ENCODE data around the gene ADGRL1. TPM values are rescaled to one million over a fixed set of nuclear protein-coding genes. Genes with fewer than 3 reads are reported as not detected.
"Not testable (repeated sequence)": the region's sequence is repeated elsewhere in the genome, so short reads cannot be mapped to it uniquely, and the experiment has no call there.

ADGRL1 gene
- total RNA-seq, 2 experiments from 2014 or later, result 22.2 to 23.9 TPM

DNA sequence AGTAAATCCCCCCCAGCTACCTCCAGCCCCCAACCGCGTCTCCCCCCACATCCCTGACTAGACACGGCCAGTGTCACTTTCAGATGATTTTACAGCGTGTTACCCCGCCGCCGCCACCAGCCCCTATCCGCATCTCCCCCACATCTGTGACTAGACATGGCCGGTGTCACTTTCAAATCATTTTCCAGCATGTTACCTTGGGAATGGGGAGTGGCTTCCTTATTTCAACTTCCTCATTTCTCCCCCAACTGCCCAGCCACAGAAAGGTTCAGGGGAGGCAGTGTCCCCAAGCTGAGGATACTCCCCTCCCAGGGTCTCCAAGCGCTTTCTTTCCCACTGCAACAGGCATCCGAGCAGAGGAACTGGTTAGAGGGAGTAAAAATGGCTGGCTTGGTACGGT lies 18.4 kb downstream of the ADGRL1 start:
- H3K9me3 ChIP-seq (ENCODE audit: control insufficient read depth in 1 of 2, insufficient read depth in 1 of 2, low read length in 2 of 2), result no peaks in the 10 kb centered on the region
- TF ChIP-seq CTCF (IDR thresholded peaks at IDR 0.05), result no peak
- DNase-seq (no peak), ATAC-seq (ENCODE audit: poor library complexity) (no peak)
- Mint-ChIP-seq H3K4me1 (ENCODE audit: low read depth) (peaks cover 21% of the 10 kb centered on the region), H3K27ac (no peak overlapping the region), H3K9me3 (no peaks in the 10 kb centered on the region), H3K36me3 (ENCODE audit: low read depth) (no peaks in the 10 kb centered on the region), H3K4me3 (no peak overlapping the region), H3K27me3 (no peaks in the 10 kb centered on the region)
- ChIA-PET POLR2A (no interaction called here), CTCF (interaction anchor here (1.4 kb wide), 1 partner anchor 50 kb away, joined by 3 read pairs; no protein-coding TSS in a partner anchor)
- intact Hi-C loops (cut with DNase I, micrococcal nuclease), result no loop called here
- H3K27ac ChIP-seq (ENCODE audit: low read depth in 1 of 2, low read length in 2 of 2), result no peak overlapping the region
- H3K4me1 ChIP-seq (ENCODE audit: insufficient read depth, low read length), result peaks cover 15% of the 10 kb centered on the region
- H3K4me3 ChIP-seq (ENCODE audit: low read length), result no peak overlapping the region
- H3K36me3 ChIP-seq (ENCODE audit: insufficient read depth, low read length), result no peaks in the 10 kb centered on the region
- H3K27me3 ChIP-seq (ENCODE audit: control insufficient read depth in 1 of 2, insufficient read depth in 2 of 2, low read length in 2 of 2), result no peaks in the 10 kb centered on the region

GRCh38 chr19:14186684-14187083 lies 19.3 kb downstream of the ADGRL1 start:
- H3K9me3 Mint-ChIP-seq; H3K27ac ChIP-seq (ENCODE audit: low read depth in 1 of 2, low read length in 2 of 2); DNase-seq; H3K4me3 Mint-ChIP-seq; H3K36me3 ChIP-seq (ENCODE audit: insufficient read depth, low read length); H3K4me3 ChIP-seq (ENCODE audit: low read length); H3K27me3 ChIP-seq (ENCODE audit: control insufficient read depth in 1 of 2, insufficient read depth in 2 of 2, low read length in 2 of 2); ATAC-seq (ENCODE audit: poor library complexity); H3K9me3 ChIP-seq (ENCODE audit: control insufficient read depth in 1 of 2, insufficient read depth in 1 of 2, low read length in 2 of 2); H3K27me3 Mint-ChIP-seq; H3K36me3 Mint-ChIP-seq (ENCODE audit: low read depth); H3K27ac Mint-ChIP-seq; POLR2A ChIA-PET; intact Hi-C loops (cut with DNase I, micrococcal nuclease): not testable (repeated sequence)
- peaks cover 15% of the 10 kb centered on the region for H3K4me1 ChIP-seq (ENCODE audit: insufficient read depth, low read length)
- H3K4me1 Mint-ChIP-seq (ENCODE audit: low read depth), result peaks cover 21% of the 10 kb centered on the region
- CTCF ChIA-PET, result interaction anchor here (1.4 kb wide), 1 partner anchor 50 kb away, joined by 3 read pairs; no protein-coding TSS in a partner anchor

GRCh38 chr19:14185691-14186090 lies 20.3 kb downstream of the ADGRL1 start:
- H3K4me1 ChIP-seq (ENCODE audit: insufficient read depth, low read length); H3K9me3 Mint-ChIP-seq; H3K9me3 ChIP-seq (ENCODE audit: control insufficient read depth in 1 of 2, insufficient read depth in 1 of 2, low read length in 2 of 2); H3K27me3 Mint-ChIP-seq; intact Hi-C loops (cut with DNase I, micrococcal nuclease); H3K36me3 Mint-ChIP-seq (ENCODE audit: low read depth); H3K27me3 ChIP-seq (ENCODE audit: control insufficient read depth in 1 of 2, insufficient read depth in 2 of 2, low read length in 2 of 2); DNase-seq; H3K27ac ChIP-seq (ENCODE audit: low read depth in 1 of 2, low read length in 2 of 2); ATAC-seq (ENCODE audit: poor library complexity); H3K36me3 ChIP-seq (ENCODE audit: insufficient read depth, low read length); POLR2A ChIA-PET; H3K4me3 Mint-ChIP-seq; H3K4me3 ChIP-seq (ENCODE audit: low read length); H3K27ac Mint-ChIP-seq; CTCF ChIA-PET: not testable (repeated sequence)
- H3K4me1 Mint-ChIP-seq (ENCODE audit: low read depth), result peaks cover 15% of the 10 kb centered on the region

GRCh38 chr19:14185158-14185557 lies 20.8 kb downstream of the ADGRL1 start:
- Histone ChIP-seq H3K4me3 (ENCODE audit: low read length) (no peak overlapping the region), H3K36me3 (ENCODE audit: insufficient read depth, low read length) (no peaks in the 10 kb centered on the region), H3K4me1 (ENCODE audit: insufficient read depth, low read length) (peaks cover 4% of the 10 kb centered on the region), H3K27me3 (ENCODE audit: control insufficient read depth in 1 of 2, insufficient read depth in 2 of 2, low read length in 2 of 2) (no peaks in the 10 kb centered on the region), H3K9me3 (ENCODE audit: control insufficient read depth in 1 of 2, insufficient read depth in 1 of 2, low read length in 2 of 2) (no peaks in the 10 kb centered on the region), H3K27ac (ENCODE audit: low read depth in 1 of 2, low read length in 2 of 2) (no peak overlapping the region)
- TF ChIP-seq CTCF (IDR thresholded peaks at IDR 0.05), result no peak
- DNase-seq, result no peak
- POLR2A ChIA-PET, result no interaction called here
- no peaks in the 10 kb centered on the region for H3K36me3 Mint-ChIP-seq (ENCODE audit: low read depth)
- H3K9me3 Mint-ChIP-seq, result no peaks in the 10 kb centered on the region
- H3K4me1 Mint-ChIP-seq (ENCODE audit: low read depth), result peaks cover 10% of the 10 kb centered on the region
- ATAC-seq (ENCODE audit: poor library complexity), result no peak
- no peaks in the 10 kb centered on the region for H3K27me3 Mint-ChIP-seq
- intact Hi-C loops (cut with DNase I, micrococcal nuclease), result no loop called here
- CTCF ChIA-PET, result no interaction called here
- no peak overlapping the region for H3K4me3 Mint-ChIP-seq
- H3K27ac Mint-ChIP-seq, result no peak overlapping the region

All from CD4-positive, alpha-beta T cell (primary cell).